Measurements from ENCODE around the gene HMGCL. TPM values are rescaled to one million over a fixed set of nuclear protein-coding genes. Genes with fewer than 3 reads are reported as not detected.
"Not testable (repeated sequence)": the region's sequence is repeated elsewhere in the genome, so short reads cannot be mapped to it uniquely, and the experiment has no call there.

HMGCL gene
- total and polyA plus RNA-seq, 4 donors, result 22.4 to 36.8 (median 33.1) TPM

DNA sequence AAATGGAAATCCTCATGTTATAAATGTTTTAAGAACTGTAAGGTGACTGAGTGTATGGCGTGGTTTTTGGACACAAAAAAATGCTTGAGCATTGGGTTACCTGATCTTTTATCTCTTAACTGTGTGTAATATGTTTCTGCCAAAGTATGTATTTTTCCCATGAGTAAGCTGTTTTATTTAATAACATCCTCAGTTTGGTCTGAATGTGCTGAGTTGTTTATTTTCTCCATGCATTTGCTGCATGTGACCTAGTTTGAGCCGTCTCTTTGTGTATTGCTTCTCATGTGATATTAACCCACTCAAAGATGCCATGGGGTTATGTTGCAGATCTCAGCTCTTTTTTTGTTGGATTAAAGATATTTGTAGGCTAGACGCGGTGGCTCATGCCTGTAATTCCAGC lies 40.4 kb downstream of the HMGCL start:
- Histone ChIP-seq H3K4me1 (ENCODE audit: control insufficient read depth in 1 of 2, insufficient read depth in 2 of 2, low read length in 2 of 2) (no peaks in the 10 kb centered on the region), H3K4me3 (ENCODE audit: low read length in 2 of 2) (no peak overlapping the region), H3K36me3 (ENCODE audit: control insufficient read depth in 1 of 2, insufficient read depth in 2 of 2, low read length in 1 of 2) (peaks cover 5 to 7% of the 10 kb centered on the region in 2 donors), H3K27ac (ENCODE audit: low read depth in 1 of 2, low read length in 2 of 2) (no peak overlapping the region), H3K27me3 (ENCODE audit: control insufficient read depth in 1 of 2, insufficient read depth in 2 of 2, low read length in 1 of 2) (no peaks in the 10 kb centered on the region), H3K9me3 (ENCODE audit: control insufficient read depth, low read length) (no peaks in the 10 kb centered on the region)
- WGBS, 2 donors, result 85 to 87% methylated on average over 4 of the region's 4 CpGs
- ATAC-seq (ENCODE audit: low FRiP score) (no peak), DNase-seq (no peak)
- intact Hi-C loops (cut with DNase I), result no loop called here

DNA sequence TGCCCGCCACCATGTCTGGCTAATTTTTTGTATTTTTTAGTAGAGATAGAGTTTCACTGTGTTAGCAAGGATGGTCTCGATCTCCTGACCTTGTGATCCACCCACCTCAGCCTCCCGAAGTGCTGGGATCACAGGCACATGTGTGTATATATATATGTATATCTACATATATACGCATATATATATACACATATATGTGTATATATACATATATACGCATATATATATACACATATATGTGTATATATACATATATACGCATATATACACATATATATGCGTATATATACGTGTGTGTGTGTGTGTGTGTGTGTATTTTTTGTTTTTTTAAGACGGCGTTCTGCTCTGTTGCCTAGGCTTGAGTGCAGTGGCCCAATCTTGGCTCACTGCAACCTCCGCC lies 42.1 kb downstream of the HMGCL start:
- H3K4me1 ChIP-seq (ENCODE audit: control insufficient read depth in 1 of 2, insufficient read depth in 2 of 2, low read length in 2 of 2); intact Hi-C loops (cut with DNase I); H3K27ac ChIP-seq (ENCODE audit: low read depth in 1 of 2, low read length in 2 of 2); DNase-seq; ATAC-seq (ENCODE audit: low FRiP score); H3K36me3 ChIP-seq (ENCODE audit: control insufficient read depth in 1 of 2, insufficient read depth in 2 of 2, low read length in 1 of 2); H3K9me3 ChIP-seq (ENCODE audit: control insufficient read depth, low read length); H3K4me3 ChIP-seq (ENCODE audit: low read length in 2 of 2); H3K27me3 ChIP-seq (ENCODE audit: control insufficient read depth in 1 of 2, insufficient read depth in 2 of 2, low read length in 1 of 2): not testable (repeated sequence)
- WGBS, 2 donors, result 93 to 95% methylated on average over 11 of the region's 11 CpGs

DNA sequence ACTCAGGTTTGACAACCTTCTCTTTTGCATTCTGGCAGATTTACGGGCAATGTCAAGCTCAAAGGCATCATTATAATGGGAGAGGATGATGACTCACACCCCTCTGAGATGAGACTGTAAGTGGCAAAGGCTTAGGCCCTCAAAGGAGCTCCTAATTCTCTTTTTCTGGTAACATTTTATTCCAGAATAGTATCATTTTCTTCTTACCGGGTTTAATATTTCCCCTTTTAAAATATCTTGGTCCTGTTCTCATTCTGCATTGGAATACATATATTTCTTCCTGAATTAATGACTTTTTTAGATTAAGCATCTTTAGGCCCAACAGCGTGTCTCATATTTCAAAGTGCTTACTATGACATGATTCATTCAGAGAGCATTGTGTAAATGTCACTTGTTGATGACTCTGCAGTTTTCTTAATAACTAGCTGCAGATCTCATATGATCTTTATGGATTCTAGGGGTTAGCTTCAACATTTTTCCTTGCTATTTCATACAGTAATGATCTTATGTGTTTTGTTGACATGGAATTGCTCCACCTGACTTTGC lies 45.3 kb downstream of the HMGCL start:
- H3K4me1 ChIP-seq (ENCODE audit: control insufficient read depth in 1 of 2, insufficient read depth in 2 of 2, low read length in 2 of 2), result peaks cover 0 to 6% of the 10 kb centered on the region in 2 donors
- no peaks in the 10 kb centered on the region for H3K36me3 ChIP-seq (ENCODE audit: control insufficient read depth in 1 of 2, insufficient read depth in 2 of 2, low read length in 1 of 2)

DNA sequence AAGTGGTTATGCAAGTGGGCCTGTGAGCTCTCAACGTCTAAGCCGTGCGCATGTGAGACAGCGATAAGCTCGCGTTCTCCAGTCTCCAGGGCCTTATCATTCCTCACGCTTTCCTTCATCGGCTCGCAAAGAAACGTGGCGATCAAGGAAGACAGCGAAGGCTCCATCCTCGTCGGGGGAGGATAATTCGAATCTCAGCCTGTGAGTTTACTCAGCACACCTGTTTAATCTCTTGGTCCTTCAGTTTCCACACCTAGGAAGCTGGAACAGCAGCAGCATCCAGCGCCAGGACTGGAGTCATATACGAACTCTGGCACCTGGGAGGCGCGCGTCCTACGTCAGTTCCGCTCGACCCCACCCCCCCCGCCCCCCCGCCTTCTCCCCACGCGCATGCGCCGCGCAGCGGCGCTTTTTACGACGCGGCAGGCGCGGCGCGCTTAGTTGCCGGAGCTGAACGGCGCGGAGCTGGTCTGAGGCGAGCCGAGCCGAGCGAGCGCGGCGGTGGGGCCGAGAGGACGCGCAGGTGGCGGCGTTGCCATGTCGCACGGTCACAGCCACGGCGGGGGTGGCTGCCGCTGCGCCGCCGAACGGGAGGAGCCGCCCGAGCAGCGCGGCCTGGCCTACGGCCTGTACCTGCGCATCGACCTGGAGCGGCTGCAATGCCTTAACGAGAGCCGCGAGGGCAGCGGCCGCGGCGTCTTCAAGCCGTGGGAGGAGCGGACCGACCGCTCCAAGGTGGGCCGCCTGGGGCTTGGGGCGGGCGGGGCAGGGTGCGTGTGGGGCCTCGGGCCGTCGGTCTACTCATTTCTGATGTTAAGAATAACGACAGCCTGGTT lies 47.0 kb downstream of the HMGCL start, which contains the start of gene PITHD1:
Gene PITHD1 (plus strand): TSS at position 440 of the 836 bp plus-strand sequence. CDS start 98 bp downstream, at position 538.
- ATAC-seq (ENCODE audit: low FRiP score) (peak; percentile 89), DNase-seq (peak; percentile 83 to 91)
- no peaks in the 10 kb centered on the region for H3K9me3 ChIP-seq (ENCODE audit: control insufficient read depth, low read length)
- H3K4me3 ChIP-seq (ENCODE audit: low read length in 2 of 2), result peak within 1 kb of the TSS; percentile 88 to 93
- peak within 1 kb of the TSS in 1 of 2 donors; percentile 94 for H3K27ac ChIP-seq (ENCODE audit: low read depth in 1 of 2, low read length in 2 of 2)
- H3K27me3 ChIP-seq (ENCODE audit: control insufficient read depth in 1 of 2, insufficient read depth in 2 of 2, low read length in 1 of 2), result no peaks in the 10 kb centered on the region
- 0% methylated on average over 74 to 91 of the region's 91 CpGs for WGBS, 2 donors
- intact Hi-C loops (cut with DNase I), result loop anchor here in 1 of 2 donors (10.0 kb wide), 1 partner anchor 87 kb away; the partner anchor contains the start of gene FUCA1
- H3K36me3 ChIP-seq (ENCODE audit: control insufficient read depth in 1 of 2, insufficient read depth in 2 of 2, low read length in 1 of 2), result no peaks in the 10 kb centered on the region
- H3K4me1 ChIP-seq (ENCODE audit: control insufficient read depth in 1 of 2, insufficient read depth in 2 of 2, low read length in 2 of 2), result peaks cover 0 to 6% of the 10 kb centered on the region in 2 donors

More for the DNA sequence above, 45.3 kb downstream of the HMGCL start:
- ATAC-seq (ENCODE audit: low FRiP score), result no peak
- Histone ChIP-seq H3K27me3 (ENCODE audit: control insufficient read depth in 1 of 2, insufficient read depth in 2 of 2, low read length in 1 of 2) (no peaks in the 10 kb centered on the region), H3K4me3 (ENCODE audit: low read length in 2 of 2) (no peak overlapping the region), H3K27ac (ENCODE audit: low read depth in 1 of 2, low read length in 2 of 2) (no peak overlapping the region), H3K9me3 (ENCODE audit: control insufficient read depth, low read length) (no peaks in the 10 kb centered on the region)
- no peak for DNase-seq
- intact Hi-C loops (cut with DNase I), result loop anchor here in 1 of 2 donors (10.0 kb wide), 1 partner anchor 85 kb away; the partner anchor contains the start of gene FUCA1
- 79 to 83% methylated on average over 3 of the region's 3 CpGs for WGBS, 2 donors

DNA sequence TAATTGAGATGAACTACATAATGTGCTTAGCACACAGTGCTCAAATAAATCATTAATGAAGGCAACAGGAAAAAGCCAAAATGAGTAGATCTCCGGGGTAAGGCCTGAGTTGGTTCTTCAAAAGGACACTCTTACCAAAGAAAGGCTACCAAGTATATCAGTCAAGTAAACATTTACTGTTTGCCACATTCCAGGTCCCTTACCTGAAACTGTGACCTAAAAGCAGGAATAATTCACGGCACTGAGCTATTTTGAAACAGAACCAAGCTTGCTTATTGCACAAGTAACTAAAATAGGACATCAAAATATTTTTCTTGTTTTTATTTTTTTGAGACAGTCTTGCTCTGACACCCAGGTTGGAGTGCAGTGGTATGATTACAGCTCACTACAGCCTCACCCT lies 49.0 kb downstream of the HMGCL start:
- no peak for DNase-seq
- Histone ChIP-seq H3K36me3 (ENCODE audit: control insufficient read depth in 1 of 2, insufficient read depth in 2 of 2, low read length in 1 of 2) (no peaks in the 10 kb centered on the region), H3K9me3 (ENCODE audit: control insufficient read depth, low read length) (no peaks in the 10 kb centered on the region), H3K27me3 (ENCODE audit: control insufficient read depth in 1 of 2, insufficient read depth in 2 of 2, low read length in 1 of 2) (no peaks in the 10 kb centered on the region), H3K4me1 (ENCODE audit: control insufficient read depth in 1 of 2, insufficient read depth in 2 of 2, low read length in 2 of 2) (peaks cover 0 to 6% of the 10 kb centered on the region in 2 donors), H3K4me3 (ENCODE audit: low read length in 2 of 2) (no peak overlapping the region), H3K27ac (ENCODE audit: low read depth in 1 of 2, low read length in 2 of 2) (no peak overlapping the region)
- intact Hi-C loops (cut with DNase I), result loop anchor here in 1 of 2 donors (10.0 kb wide), 1 partner anchor 89 kb away; the partner anchor contains the start of gene FUCA1
- no peak for ATAC-seq (ENCODE audit: low FRiP score)
- WGBS, 2 donors, result 81 to 83% methylated on average over 2 of the region's 2 CpGs

DNA sequence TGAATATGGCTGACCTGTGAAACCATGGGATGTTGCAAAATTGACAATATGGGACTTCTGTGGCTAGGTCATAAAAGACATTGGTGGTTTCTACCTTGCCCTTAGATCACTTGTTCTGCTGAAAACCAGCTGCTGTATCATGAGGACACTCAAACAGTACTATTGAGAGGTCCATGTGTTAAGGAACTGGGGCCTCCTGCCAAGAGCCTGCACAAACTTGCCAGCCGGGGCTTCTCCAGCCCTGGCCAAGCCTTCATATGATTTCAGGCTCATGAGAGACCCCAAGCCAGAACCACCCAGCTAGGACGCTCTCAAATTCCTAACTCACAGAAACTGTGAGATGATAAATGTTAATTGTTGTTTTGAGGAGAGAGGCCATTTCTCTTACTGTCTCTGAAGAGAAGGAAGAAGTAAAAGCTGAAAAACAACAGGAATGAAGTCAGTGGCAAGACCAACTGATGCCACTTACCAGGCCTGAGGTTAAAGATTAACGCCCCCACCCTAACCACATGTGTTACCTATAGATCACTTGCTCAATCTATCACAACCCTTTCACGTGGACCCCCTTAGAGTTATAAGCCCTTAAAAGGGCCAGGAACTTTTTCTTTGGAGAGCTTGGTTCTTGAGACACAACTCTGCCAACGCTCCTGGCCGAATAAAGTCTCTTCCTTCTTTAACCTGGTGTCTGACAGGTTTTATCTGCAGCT lies 50.9 kb downstream of the HMGCL start:
- WGBS, 2 donors, result 75 to 78% methylated on average over 6 of the region's 6 CpGs
- H3K9me3 ChIP-seq (ENCODE audit: control insufficient read depth, low read length), result no peaks in the 10 kb centered on the region

DNA sequence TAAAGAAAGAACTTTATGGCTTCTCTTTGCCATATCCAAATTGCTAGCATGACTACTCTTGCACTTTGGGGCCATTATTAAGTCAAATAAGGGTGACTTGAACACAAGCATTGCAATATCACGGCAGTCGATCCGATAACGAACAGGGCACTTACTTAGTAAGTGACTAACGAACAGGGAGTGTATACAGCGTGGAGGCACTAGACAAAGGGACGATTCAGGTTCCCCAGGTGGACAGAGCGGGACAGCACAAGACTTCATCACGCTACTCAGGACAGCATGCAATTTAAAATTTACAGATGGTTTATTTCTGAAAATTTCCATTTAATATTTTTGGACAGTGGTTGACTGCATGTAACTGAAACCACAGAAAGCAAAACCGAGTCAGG lies 52.4 kb downstream of the HMGCL start:
- H3K27me3 ChIP-seq (ENCODE audit: control insufficient read depth in 1 of 2, insufficient read depth in 2 of 2, low read length in 1 of 2), result no peaks in the 10 kb centered on the region
- no peaks in the 10 kb centered on the region for H3K9me3 ChIP-seq (ENCODE audit: control insufficient read depth, low read length)
- no peak for DNase-seq
- H3K36me3 ChIP-seq (ENCODE audit: control insufficient read depth in 1 of 2, insufficient read depth in 2 of 2, low read length in 1 of 2), result no peaks in the 10 kb centered on the region
- H3K27ac ChIP-seq (ENCODE audit: low read depth in 1 of 2, low read length in 2 of 2), result no peak overlapping the region
- intact Hi-C loops (cut with DNase I), result loop anchor here (2.0 to 10.0 kb wide), 2 partner anchors 92 to 144 kb away; partner anchors contain the start of gene FUCA1 (in 1 of the 2)
- no peaks in the 10 kb centered on the region for H3K4me1 ChIP-seq (ENCODE audit: control insufficient read depth in 1 of 2, insufficient read depth in 2 of 2, low read length in 2 of 2)
- WGBS, 2 donors, result 88 to 89% methylated on average over 10 of the region's 10 CpGs
- no peak for ATAC-seq (ENCODE audit: low FRiP score)
- H3K4me3 ChIP-seq (ENCODE audit: low read length in 2 of 2), result no peak overlapping the region

More for the DNA sequence above, 50.9 kb downstream of the HMGCL start:
- intact Hi-C loops (cut with DNase I), result loop anchor here in 1 of 2 donors (1.0 to 10.0 kb wide), 2 partner anchors 90 to 142 kb away; partner anchors contain the start of gene FUCA1
- Histone ChIP-seq H3K4me3 (ENCODE audit: low read length in 2 of 2) (no peak overlapping the region), H3K27me3 (ENCODE audit: control insufficient read depth in 1 of 2, insufficient read depth in 2 of 2, low read length in 1 of 2) (no peaks in the 10 kb centered on the region), H3K4me1 (ENCODE audit: control insufficient read depth in 1 of 2, insufficient read depth in 2 of 2, low read length in 2 of 2) (peaks cover 0 to 5% of the 10 kb centered on the region in 2 donors), H3K36me3 (ENCODE audit: control insufficient read depth in 1 of 2, insufficient read depth in 2 of 2, low read length in 1 of 2) (no peaks in the 10 kb centered on the region), H3K27ac (ENCODE audit: low read depth in 1 of 2, low read length in 2 of 2) (no peak overlapping the region)
- no peak for ATAC-seq (ENCODE audit: low FRiP score)
- no peak for DNase-seq

DNA sequence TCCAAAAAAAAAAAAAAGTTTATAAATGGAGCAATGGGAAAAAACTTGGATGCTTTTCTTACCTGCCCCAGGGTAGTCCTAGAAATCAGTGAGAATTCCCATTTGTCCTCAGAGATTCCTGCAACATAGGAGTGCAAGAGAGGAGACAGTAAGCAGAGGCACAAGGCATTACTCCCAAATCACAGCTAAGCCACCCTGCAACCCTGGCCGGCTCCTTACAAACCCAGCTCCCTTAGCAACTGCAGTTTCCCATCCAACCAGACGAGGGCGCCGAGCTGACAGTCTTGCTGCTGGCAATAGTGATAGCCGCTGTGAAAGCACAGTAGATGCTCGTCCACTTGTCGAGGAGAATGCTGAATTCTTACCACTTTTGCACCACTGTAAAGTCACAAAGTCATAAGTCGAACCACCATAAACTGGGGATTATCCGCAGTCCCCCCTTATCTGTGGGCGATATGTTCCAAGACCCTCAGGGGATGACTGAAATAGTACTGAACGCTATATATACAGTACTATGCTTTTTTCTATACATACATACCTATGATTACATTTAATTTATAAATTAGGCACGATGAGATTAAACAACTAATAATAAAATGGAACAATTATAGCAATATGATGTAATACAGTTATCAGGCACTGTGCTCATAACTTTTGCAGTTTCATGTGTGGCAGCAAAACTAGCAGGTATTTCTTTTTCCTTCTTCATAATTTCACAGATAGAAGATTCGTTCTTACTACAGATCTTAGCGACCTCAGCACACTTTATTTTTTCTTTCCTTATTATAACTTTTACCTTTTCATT lies 53.0 kb downstream of the HMGCL start:
- ATAC-seq (ENCODE audit: low FRiP score) (peak; percentile 88), DNase-seq (peak; percentile 90 to 96)
- Histone ChIP-seq H3K27ac (ENCODE audit: low read depth in 1 of 2, low read length in 2 of 2) (no peak overlapping the region), H3K27me3 (ENCODE audit: control insufficient read depth in 1 of 2, insufficient read depth in 2 of 2, low read length in 1 of 2) (no peaks in the 10 kb centered on the region), H3K9me3 (ENCODE audit: control insufficient read depth, low read length) (no peaks in the 10 kb centered on the region), H3K4me3 (ENCODE audit: low read length in 2 of 2) (no peak overlapping the region), H3K4me1 (ENCODE audit: control insufficient read depth in 1 of 2, insufficient read depth in 2 of 2, low read length in 2 of 2) (no peaks in the 10 kb centered on the region), H3K36me3 (ENCODE audit: control insufficient read depth in 1 of 2, insufficient read depth in 2 of 2, low read length in 1 of 2) (no peaks in the 10 kb centered on the region)
- WGBS, 2 donors, result 9 to 10% methylated on average over 14 of the region's 14 CpGs
- intact Hi-C loops (cut with DNase I), result loop anchor here (2.0 to 10.0 kb wide), 2 partner anchors 93 to 145 kb away; partner anchors contain the start of gene FUCA1 (in 1 of the 2)

Data from aorta (tissue), 5 donors.